Choroid plexus epithelial cell (primary cell): ENCODE results near the gene NTNG2.

ENCODE experiments used
- DNase-seq: peaks from one replicate; pipeline ENCODE4 v3.0.0-alpha.2; 2010; ENCODE audit warnings: low read depth
- H3K4me3 ChIP-seq: 2 replicates; pipeline ENCODE4 v1.5.1; 2011; ENCODE audit warnings: low read depth, mild to moderate bottlenecking, control low read depth, low read length, moderate library complexity
- CTCF ChIP-seq: conservative IDR thresholded peaks from 2 replicates; pipeline ENCODE4 v1.5.1; 2011; ENCODE audit warnings: low read depth, mild to moderate bottlenecking, control low read depth, inconsistent platforms, low read length, moderate library complexity

NTNG2 gene

GRCh38 chr9:132141344-132141947 is 20.4 kb upstream of the NTNG2 start:
- DNase-seq: peak; percentile 10
- H3K4me3 ChIP-seq: no peak overlapping the region
- no peak for TF ChIP-seq CTCF

- H3K4me3 ChIP-seq: no peak overlapping the region
- no peak for DNase-seq
- TF ChIP-seq CTCF: no peak
These were observed 19.8 kb upstream of the NTNG2 start for GRCh38 chr9:132141948-132142594.

- H3K4me3 ChIP-seq: no peak overlapping the region
- no peak for DNase-seq
- TF ChIP-seq CTCF: no peak
These were observed 18.9 kb upstream of the NTNG2 start for GRCh38 chr9:132142924-132143323.

GRCh38 chr9:132143359-132143758 is 18.5 kb upstream of the NTNG2 start:
- no peak for DNase-seq
- TF ChIP-seq CTCF: no peak
- H3K4me3 ChIP-seq: no peak overlapping the region

- H3K4me3 ChIP-seq: no peak overlapping the region
- peak; percentile 69 for DNase-seq
- no peak for TF ChIP-seq CTCF
These were observed 17.0 kb upstream of the NTNG2 start for GRCh38 chr9:132144708-132145365.

- no peak overlapping the region for H3K4me3 ChIP-seq
- no peak for DNase-seq
- no peak for TF ChIP-seq CTCF
These were observed 15.8 kb upstream of the NTNG2 start for GRCh38 chr9:132146039-132146438.
